OCI-LY3 (cell line): ENCODE measurements around the gene METTL13.

Experiments used
- EZH2phosphoT487 ChIP-seq: fragments of 200-600 bp; shearing (Covaris generic); IDR thresholded peaks from 2 replicates; pipeline ENCODE4 v1.6.1; 2018; ENCODE audit warnings: antibody characterized with exemption, mixed run types, low read depth
- TF ChIP-seq, protein P1 (sequence below): fragments of 200-600, 300-600 bp; sonication (generic); IDR thresholded peaks from 2 replicates; pipeline ENCODE4 v1.5.1; 2014; ENCODE audit warnings: antibody characterized with exemption, low read length, low read depth

GRCh38 chr1:171814692-171815091, 33.2 kb downstream of the METTL13 start:
- TF ChIP-seq, protein P1, sequence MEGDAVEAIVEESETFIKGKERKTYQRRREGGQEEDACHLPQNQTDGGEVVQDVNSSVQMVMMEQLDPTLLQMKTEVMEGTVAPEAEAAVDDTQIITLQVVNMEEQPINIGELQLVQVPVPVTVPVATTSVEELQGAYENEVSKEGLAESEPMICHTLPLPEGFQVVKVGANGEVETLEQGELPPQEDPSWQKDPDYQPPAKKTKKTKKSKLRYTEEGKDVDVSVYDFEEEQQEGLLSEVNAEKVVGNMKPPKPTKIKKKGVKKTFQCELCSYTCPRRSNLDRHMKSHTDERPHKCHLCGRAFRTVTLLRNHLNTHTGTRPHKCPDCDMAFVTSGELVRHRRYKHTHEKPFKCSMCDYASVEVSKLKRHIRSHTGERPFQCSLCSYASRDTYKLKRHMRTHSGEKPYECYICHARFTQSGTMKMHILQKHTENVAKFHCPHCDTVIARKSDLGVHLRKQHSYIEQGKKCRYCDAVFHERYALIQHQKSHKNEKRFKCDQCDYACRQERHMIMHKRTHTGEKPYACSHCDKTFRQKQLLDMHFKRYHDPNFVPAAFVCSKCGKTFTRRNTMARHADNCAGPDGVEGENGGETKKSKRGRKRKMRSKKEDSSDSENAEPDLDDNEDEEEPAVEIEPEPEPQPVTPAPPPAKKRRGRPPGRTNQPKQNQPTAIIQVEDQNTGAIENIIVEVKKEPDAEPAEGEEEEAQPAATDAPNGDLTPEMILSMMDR = no peak
- no peak for TF ChIP-seq EZH2phosphoT487
